Right forelimb (tissue), 1 donor: ENCODE data around the gene MAD1L1.

Experiments used
- DNase-seq: peaks from one replicate; pipeline ENCODE4 v3.0.0-alpha.2; 2018

Gene MAD1L1

DNA sequence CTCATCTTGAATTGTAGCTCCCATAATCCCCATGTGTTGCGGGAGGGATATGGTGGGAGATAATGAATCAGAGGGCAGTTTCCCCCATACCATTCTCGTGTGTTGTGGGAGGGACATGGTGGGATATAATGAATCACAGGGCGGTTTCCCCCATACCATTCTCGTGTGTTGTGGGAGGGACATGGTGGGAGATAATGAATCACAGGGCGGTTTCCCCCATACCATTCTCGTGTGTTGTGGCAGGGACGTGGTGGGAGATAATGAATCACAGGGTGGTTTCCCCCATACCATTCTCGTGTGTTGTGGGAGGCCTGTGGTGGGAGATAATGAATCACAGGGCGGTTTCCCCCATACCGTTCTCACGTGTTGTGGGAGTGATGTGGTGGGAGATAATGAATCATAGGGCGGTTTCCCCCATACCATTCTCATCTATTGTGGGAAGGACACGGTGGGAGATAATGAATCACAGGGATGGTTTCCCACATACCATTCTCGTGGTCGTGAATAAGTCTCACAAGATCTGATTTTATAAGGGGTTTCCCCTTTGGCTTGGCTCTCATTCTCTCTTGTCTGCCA, 271.0 kb downstream of the MAD1L1 start:
- no peak for DNase-seq

DNA sequence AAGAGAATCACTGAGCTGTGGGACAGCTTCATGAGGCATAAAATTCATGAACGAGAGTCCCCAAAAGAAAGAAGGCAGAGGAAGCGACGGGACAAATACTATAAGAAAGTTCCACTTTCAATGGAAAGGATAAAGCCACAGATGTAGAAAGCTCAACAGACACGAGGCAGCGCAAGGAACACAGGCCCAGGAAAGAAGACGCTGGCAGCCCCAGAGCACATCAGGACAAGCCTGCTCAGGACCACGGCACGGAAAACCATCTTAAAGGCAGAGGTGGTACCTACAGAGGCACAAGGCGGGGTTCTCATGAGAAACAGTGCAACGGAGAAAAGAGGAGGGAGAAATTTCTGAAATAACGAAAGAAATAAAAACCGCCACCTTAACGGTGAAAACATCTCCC, 273.4 kb downstream of the MAD1L1 start:
- DNase-seq: no peak

DNA sequence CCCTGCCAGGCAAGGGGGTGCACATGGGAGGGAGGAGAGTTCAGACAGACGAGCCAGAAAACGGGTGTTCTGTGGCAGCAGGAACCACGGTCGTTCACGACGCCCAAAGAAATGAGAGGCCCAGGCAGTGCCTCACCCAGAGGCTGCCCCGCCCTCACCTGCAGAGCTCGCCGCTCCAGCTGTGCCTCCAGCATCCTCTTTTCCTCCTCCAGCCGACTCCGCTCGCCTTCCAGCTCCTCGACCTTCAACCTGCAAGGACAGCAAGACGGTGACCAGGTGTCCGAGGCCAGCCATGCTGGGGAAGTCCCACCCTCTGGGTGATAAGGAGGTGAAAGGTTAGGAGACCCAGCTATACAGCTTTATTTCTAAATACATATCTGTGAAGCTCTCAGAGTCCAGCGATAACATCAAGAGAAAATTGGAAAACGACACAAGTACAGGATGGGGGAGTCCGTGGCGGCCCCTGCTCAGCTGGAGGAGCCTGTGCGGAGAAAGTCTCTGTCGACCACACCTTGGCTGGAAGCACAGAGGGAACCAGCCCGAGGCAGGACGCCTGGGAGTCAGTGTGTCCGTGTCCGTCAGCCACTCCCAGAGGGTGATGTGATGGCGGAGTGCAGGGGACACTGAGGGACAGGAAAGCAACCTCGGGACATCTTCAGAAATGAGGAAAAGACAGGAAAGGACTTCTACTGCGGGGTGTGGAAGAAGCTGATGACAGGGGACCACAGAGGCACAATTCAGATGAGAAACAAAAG, 275.1 kb downstream of the MAD1L1 start:
- DNase-seq: no peak

DNA sequence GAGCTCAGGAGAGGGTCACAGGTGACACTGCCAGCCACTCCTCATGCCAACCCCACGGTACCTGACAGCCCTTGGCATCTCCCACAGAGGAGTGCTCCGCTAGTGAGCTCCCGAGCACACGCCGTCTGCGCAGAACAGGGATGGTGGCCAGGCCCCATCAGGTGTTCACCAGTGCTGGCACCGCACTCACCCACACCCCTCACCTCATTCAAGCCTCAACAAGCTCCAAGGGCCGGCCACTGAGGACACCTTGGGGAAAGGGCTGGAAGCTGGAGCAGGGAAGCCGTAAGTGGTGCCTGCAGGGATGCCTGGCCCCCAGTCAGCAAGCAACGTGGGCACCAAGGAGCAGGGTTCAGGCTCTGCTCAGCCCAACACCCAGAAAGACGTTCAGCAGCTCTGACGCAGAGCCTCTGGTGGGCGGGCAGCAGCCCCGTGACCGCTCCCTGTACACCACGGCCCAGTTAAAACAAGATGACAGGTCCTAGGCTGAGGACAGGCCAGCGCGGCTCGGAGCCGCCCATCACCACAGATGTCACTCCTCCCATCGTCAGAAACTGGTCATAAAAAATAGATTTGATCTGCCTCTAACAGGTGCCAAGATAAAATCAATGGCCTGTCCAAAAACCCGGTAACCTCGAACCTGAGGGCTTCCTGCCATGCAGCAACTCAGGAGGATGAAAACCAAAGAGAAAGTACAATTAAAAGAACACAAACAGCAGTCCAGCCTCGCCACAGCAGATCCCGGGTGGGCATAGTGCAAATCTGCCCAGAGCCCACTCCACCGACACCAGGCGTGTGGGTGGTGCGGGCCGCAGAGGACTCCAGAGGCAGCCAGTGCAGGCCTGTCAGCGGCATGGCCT, 275.9 kb downstream of the MAD1L1 start:
- no peak for DNase-seq

DNA sequence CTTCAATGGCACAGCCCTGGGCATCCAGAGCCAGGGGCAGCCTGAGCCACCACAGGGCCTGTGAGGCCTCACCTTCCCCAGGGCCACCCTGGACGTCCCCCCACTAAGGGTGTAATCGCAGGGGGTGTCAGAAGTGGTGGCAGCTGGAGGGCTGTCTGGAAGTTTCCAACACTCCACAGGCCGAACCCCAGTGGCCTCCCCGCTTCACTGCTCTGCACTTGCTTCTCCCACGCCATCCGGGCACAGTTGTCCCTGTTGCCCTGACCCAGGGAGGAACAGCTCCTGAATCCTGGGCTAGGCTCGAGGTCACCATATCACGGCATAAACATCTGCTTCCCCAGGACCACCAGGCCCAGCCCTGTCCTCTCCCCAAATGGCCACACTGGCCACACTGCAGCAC, 276.6 kb downstream of the MAD1L1 start:
- DNase-seq: no peak

DNA sequence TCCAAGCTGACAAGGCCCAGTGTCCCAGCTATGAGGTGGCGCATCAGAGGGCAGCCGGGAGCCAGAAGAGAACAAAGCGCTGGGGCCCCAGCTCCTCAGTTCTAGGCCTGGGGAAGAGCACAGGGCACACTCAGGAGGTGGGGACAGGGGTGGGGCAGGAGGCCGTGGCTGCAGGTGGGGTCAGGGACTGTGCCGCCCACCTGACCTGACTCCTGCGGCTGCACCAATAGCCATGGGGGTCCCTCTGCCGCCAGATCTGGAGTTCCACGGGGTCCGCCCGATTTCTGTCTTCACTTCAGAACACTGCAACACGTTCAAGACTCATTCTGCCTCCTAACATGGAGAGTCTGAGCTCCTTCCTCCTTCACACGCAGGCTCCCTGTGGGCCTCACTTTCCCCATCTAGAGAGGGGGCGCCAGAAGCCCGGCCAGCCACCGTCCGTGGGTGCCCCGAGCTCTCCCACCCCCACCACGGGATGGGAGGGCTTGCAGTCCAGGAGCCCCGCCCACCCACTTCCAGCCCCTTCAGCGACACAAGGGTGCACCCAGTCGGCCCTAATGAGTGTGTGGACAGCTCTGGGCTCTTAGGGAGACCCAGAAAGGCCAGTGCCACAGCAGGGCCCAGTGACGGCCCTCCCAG, 278.3 kb downstream of the MAD1L1 start:
- no peak for DNase-seq

DNA sequence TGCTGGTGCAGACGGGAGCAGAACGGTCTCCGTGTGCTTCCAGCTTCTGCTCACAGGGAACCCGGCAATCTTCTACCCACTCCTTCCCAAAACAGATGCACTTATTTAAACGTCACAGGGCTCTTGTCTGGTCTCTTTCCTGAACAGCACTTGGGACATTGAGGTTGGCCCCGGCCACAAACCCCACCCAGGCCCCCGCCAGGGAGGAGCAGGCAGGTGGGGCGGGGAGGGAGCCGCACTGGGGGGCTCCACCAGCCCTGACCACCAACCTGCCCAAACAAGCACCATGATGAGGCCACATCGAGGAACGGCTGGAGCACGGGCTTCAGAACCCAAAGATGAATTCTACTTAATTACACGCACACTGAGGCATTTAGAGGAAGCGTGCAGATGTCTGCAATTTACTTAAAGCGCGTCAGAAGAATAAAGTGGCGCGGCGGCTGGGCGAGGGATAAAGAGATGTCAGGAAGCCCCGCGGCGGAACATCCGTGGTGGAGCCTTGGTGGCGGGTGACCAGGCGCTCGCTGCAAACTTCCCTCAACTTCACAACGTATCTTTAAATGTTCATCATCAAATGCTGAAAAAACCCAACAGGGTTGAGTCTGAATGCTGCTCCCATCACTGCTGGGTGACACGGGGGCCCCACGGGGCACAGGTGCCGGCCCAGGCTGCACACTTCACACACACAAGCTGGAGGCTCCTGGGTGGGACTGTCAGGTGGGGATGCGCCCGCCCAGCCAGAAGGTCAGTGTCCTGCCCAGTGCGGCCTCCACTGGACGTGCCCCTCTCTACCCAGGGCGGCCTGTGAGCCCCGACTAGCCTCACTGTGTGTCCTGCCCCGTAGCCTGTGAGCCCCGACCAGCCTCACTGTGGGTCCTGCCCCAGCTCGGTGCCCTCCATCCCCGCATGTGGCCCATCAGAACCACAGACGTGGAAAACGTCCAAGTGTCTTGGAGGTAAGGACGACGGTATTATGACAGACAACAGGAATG, 279.2 kb downstream of the MAD1L1 start:
- no peak for DNase-seq

DNA sequence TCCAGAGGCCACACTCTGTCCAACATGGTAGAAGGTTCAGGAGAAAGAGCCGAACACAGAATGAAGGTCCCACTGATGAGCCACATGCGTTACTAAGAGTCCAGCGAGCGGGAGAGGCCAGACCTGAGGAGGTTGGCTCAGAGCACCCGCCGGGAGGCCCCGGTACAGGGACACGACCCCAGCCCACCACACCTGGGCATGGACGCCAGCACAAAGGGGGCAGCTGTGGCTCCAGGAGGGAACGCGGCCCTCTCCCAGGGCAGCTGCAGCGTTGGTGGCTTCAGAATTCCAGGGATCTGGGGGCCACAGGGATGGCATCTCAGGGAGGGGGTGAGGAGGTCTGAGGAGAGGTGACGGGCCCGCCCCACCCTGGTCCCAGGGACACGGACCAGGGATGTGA, 280.0 kb downstream of the MAD1L1 start:
- DNase-seq: no peak

DNA sequence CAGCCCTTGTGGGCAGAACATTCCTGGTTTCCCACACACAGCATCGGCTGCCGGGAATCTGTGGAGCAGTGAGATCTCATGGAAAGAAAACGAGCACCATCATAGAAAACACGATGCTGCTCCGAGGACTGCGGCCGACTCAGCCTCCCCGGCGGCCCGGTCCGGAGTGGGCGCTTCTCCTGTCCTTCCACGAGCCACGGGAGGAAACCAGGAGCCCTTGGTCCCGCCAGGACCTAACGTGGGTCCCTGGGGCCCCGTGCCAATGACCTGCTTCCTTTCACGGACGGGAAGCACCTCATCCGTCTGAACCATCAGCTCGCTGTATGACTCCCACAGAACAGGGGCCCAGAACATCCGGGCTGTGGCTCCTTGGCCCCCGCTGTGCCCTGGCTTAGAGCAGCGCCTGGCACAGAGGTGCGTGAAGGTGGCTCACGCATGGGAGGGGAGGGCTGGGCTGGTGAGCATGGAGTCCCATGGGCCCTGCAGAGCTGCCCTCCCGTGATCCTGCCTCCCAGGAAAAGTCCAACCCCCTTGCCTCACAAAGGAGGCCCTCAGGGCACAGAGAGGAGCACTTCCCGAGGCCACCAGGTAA, 280.5 kb downstream of the MAD1L1 start:
- no peak for DNase-seq

DNA sequence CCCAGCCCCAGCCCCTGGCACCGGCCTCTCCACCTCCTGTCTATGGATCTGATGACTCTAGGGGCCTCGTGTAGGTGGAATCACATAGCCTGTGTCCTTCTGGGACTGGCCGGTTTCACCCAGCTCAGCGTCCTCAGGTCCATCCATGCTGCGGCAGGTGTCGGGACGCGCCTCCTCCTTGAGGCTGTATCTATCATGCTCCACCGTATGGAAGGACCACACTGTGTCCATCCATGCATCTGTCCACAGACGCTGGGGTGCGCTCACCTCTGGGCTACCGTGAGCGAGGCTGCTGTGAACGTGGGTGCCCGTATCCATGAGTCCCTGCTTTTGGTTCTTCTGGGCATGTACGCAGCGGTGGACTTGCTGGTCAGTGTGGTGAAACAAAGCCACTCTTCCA, 281.1 kb downstream of the MAD1L1 start:
- DNase-seq: no peak

DNA sequence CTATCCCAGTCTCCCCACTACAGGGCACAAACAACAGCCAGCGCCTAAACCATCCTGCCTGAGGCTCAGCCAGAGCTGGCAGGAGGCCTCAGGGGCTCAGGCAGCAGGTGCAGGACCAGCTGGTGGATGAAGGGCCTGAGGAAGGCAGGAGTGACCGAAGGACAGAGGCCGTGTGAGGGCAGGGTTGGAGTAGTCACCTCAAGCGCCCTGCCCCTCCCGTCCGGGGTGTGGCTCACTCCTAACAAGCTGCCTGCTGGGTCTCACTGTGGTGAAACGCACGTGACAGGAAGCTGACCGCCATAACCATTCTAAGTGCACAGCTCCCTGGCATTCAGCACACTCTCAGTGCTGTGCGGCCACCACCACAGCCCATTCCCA, 281.6 kb downstream of the MAD1L1 start:
- DNase-seq: no peak

DNA sequence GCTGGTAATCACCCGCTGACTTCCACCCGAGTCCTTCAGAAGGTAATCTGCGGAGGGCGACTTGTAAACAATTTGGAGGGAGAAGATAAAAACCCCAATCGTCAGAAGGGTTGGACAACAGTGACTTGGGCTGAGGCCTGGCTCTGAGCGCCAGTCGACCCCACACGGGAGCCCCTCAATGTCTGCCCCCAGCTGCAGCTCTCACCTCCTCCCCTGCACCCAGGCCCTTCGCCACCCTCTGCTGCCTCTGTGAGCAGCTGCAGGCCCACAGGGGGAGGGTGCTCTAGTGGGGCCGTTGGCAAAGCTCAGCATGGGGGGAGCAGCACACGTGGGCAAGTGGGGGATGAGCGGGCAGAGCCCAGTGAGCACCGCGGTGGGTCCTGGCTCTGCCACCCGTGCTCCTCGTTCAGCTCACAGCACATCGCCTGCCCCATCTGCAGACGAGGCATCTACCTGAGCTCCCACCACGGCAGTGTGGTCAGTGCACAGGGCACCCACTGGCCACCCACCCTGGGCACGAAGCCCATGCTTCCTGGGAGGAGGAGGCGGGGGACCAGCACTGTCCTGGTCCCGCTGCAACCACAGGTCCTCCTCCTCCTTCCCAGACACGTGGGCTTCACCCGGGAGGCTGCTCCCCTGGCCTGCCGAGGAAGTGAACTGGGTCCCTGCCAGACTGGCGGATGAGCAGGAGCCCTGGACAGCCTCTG, 282.1 kb downstream of the MAD1L1 start:
- no peak for DNase-seq

DNA sequence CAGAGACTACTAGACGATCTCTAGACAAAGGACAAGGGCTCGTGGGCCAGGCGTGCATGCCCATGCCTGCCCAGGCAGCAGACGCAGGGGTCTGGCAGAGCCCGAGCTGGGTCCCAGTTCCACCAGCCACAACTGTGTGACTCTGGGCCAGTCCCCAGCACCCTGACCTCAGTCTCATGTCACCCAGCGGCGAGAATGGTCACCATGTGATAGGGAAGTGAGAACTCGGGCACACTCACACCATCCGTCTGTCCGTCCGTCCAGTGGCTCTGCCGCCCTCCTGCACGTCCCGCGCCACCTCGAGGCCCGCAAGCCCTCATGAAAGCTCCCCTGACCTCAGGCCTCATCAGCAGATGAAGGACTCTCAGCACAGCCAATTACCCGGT, 282.7 kb downstream of the MAD1L1 start:
- no peak for DNase-seq

DNA sequence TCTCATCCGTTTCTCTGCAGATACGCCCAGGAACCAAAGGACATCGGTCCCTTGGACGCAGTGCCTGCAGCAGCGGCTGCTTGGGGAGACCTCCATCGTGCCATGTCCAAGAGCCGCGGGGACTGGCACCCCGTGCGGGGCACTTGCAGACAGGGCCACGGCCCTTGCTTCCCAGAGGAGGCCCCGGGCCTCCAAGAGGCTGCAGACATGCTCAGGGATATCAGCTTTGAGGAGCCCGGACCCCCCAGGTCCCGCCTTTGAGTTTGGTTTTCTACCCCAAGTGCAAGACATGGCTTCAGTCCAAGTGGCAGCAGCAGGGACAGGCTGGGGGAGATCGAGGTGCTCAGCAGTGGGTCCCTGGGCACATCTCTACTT, 283.1 kb downstream of the MAD1L1 start:
- no peak for DNase-seq

DNA sequence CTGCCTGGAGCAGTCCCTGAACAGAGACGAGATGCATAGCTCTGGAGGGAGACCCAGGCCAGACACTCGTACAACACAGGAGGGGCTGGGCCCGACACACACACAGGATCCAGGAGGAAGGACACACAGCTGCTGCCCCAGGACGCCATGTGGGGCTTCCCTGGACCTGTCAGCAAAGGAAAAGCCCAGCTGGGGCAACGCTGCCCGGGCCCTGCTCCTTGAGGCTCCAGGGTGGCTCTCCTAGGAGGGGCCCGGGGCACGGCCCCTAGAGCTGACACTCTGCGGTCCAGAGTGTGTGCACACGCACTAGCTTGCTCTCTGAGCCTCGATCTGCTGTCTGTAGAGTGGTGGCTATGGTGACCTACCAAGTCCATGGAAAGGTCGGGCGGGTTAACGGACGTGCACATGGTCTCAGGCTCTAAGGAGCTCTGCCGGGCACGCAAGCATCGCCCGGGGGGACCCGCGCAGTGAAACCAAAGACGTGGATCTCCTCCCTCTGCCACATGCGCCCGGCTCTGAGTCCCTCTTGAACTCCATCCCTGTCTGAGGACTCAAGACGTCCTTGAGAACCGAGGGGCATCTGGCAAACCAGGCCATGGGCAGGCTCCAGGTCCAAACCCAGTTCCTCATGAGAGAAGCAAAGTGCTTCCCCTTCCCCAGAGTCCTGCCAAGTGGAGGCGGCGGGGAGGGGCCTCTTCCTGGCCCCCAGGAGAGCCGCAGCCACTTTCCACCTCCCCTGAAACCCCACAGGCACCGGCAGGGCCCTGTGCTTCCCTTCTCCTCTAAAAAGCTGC, 283.7 kb downstream of the MAD1L1 start:
- DNase-seq: no peak

DNA sequence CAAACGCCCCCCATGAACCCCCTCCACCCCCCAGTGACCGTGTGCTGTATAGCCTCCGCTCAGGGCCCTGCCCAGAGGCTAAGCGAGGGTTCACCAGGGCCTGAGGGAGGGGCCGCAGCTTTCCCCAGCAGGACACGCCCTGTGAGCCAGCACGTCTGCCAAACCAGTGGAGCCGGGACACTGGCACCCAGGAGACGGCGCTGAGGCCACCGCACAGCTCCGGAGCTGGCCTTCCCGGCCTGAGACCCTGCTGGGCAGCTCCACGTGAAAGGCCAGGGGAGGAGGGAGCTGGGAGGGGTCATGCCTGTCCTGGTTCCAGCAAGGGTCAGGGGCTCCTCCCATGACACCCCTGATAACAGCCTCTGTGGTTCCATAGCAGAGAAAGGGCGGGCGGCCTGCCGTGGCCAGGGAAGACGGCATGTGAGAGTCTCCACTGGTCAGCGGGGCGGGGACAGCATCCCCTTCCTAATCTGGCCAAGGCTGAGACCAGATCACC, 284.4 kb downstream of the MAD1L1 start:
- DNase-seq: no peak

DNA sequence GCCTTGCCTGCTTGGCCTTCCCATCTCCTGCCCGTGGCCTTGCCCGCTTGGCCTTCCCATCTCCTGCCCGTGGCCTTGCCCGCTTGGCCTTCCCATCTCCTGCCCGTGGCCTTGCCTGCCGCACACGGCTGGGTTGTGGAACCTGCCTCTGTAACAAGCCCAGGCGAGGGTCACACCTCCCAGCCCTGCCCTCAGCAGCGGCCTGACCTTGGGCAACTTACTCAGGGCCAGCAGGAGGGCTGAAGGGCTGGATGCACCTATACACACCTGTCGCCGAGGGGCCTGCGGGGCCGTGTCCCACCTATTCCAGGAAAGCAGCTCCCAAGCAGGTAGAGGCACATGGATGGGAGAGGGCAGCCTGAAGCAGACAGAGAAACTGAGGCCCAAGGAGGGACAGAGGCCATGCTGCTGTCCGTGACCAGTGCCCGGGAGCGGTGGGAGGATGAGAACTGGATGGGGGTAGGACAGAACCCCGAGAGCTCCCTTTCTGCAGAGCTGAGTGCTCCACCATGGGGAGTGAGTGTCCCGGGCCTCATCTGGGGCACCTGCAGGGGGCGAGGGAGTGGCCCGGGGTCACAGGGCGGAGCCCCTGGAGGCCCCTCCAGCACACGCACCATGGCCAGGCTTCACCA, 285.0 kb downstream of the MAD1L1 start:
- no peak for DNase-seq

DNA sequence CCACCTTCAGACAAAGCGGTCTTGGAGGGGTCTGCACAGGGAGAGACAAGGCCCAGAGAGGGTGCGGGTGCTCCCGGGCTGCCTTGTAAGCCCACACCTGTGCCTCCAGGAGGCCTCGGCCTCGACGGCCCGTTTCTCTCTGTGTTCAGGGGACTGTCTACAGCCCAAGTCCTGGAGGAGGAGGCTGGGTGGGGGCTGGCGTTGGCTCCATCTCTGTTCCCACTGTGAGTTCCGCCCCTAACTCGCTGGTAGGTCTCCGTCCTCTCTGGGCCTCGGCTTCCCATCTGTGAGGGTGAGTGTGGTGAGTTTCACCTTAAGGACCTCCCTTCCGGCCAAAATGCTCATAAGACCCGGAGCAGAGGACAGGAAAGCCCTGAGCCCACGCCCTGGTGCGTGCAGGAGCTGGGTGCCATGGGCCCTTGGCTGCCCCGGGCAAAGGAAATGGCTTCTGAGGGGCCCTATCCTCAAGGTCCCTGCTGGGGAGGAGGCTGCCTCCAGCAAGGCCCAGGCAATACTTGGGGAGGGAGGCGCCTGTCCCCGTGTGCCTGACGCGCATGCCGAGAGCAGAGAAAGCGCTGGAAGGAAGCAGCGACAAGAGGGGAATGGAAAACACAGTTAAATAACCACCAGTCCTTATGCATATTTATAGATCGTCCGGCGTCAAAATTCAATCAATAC, 285.8 kb downstream of the MAD1L1 start:
- no peak for DNase-seq
